ENCODE data around the gene SYT11.

Gene SYT11

DNA sequence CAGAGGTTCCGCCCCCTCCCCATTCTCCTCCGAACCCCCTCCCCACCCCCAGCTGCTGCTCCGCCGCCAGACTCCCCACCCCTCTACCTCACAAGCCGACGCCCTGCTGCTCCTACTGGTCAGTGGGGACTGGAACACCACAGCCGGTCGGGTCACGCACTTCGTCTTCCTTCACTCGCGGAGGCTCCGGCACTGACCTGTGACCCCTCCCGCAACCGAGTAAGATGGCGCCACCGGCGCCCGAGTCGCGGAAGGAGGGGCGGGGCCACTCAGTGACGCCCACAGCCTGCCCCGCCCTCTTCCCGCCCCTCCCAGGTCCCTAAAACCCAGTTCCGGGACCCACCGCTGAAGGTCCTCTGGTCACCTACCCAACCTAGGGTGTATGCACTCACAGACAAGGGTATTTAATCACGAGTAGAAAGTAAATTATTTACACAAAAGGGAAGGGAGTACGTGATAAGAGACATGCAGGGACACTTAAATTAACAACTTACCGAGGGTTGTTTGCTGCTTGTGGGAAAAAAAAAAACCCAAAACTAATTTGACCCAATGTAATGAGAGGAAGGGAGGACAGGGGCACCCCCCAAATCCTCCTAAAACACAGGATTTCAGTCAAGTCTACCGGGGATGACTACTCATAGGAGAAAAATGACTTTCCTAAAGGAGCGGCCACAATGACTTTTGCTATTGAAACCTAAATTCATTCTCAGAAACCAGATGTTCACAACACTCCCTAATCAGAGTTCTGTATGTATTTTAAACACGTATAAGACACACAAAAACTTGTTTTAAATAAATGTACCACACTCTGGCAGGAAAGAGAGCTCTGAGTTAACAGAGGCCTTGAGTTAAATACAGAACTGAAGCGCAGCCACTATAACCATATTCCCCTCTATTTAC lies 52.0 kb downstream of the SYT11 start, which contains the start of gene RIT1:
TSS of gene RIT1 (minus strand) at position 194 of the 900 bp plus-strand sequence. CDS start 588 bp downstream, outside the sequence.
- TF ChIP-seq, protein P1, sequence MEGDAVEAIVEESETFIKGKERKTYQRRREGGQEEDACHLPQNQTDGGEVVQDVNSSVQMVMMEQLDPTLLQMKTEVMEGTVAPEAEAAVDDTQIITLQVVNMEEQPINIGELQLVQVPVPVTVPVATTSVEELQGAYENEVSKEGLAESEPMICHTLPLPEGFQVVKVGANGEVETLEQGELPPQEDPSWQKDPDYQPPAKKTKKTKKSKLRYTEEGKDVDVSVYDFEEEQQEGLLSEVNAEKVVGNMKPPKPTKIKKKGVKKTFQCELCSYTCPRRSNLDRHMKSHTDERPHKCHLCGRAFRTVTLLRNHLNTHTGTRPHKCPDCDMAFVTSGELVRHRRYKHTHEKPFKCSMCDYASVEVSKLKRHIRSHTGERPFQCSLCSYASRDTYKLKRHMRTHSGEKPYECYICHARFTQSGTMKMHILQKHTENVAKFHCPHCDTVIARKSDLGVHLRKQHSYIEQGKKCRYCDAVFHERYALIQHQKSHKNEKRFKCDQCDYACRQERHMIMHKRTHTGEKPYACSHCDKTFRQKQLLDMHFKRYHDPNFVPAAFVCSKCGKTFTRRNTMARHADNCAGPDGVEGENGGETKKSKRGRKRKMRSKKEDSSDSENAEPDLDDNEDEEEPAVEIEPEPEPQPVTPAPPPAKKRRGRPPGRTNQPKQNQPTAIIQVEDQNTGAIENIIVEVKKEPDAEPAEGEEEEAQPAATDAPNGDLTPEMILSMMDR (IDR thresholded peaks at IDR 0.05; ENCODE audit: unreplicated experiment in 3 of 3) = peak in 1 of 3 experiments; percentile 4
- Mint-ChIP-seq H3K36me3 (ENCODE audit: low read depth) (peaks cover 62% of the 10 kb centered on the region), H3K9me3 (no peaks in the 10 kb centered on the region), H3K27ac (peak within 1 kb of the TSS; percentile 91 to 96 (median 95)), H3K4me1 (peaks cover 17% of the 10 kb centered on the region), H3K4me3 (peak within 1 kb of the TSS; percentile 95 to 99 (median 98)), H3K27me3 (ENCODE audit: low read depth) (no peaks in the 10 kb centered on the region)

DNA sequence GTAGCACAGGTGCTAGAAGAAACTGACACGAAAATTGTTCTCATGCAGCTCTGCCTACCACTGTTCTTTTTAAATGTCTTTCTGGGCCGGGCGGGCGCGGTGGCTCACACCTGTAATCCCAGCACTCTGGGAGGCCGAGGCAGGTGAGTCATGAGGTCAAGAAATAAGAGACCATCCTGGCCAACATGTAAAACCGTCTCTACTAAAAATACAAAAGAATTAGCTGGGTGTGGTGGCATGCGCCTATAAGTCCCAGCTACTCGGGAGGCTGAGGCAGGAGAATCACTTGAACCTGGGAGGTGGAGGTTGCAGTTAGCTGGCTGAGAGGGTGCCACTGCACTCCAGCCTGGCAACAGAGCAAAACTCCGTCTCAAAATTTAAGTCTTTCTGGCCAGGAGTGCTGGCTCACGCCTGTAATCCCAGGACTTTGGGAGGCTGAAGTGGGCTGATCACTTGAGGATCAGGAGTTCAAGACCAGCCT lies 52.7 kb downstream of the SYT11 start:
- Mint-ChIP-seq H3K27ac (peak overlapping the region; percentile 91 to 96 (median 95)), H3K4me1 (peaks cover 17% of the 10 kb centered on the region), H3K27me3 (ENCODE audit: low read depth) (no peaks in the 10 kb centered on the region), H3K9me3 (no peaks in the 10 kb centered on the region), H3K4me3 (peak overlapping the region; percentile 95 to 99 (median 98)), H3K36me3 (ENCODE audit: low read depth) (peaks cover 69% of the 10 kb centered on the region)
- TF ChIP-seq, protein P1 (IDR thresholded peaks at IDR 0.05; ENCODE audit: unreplicated experiment in 3 of 3) = no peak

DNA sequence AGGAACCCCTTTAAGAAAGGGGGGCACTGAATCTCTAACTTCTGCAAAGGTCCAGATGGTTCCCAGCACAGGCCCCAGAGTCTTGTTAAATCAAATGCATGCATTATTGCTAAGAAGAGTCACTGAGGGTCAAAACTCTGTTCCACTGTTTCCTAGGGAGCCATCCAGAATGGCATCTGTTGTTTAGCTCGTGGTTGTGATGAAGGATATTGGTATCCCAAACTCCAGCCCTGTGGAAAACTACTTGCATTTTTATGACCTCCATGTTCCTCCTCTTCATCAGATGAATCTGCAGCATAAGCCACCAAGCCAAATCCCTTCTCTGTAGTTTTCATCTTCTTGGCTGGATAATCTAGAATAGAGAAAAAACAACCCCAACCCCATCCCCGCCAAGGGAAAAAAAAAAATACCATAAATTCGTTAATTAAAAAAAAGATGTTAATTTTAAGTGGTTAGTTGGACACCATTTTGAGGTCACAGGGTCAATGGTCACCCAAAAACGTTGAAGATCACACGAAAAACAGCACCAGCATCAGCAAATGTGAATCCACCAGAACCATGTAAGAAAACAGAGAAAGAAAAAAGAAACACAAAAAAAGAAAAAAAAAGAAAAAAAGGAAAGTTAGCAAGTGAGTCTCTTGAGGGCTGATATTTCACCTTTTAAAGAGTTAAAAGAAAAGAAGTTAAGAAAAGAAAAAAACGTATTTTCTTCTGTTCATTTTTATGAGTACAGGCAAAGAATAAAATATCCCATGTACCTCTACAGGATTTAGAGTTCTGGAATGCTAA lies 54.8 kb downstream of the SYT11 start:
- Mint-ChIP-seq H3K27ac (no peak overlapping the region), H3K4me1 (peaks cover 17% of the 10 kb centered on the region), H3K9me3 (no peaks in the 10 kb centered on the region), H3K36me3 (ENCODE audit: low read depth) (peaks cover 72% of the 10 kb centered on the region), H3K27me3 (ENCODE audit: low read depth) (no peaks in the 10 kb centered on the region), H3K4me3 (no peak overlapping the region)
- TF ChIP-seq, protein P1 (IDR thresholded peaks at IDR 0.05; ENCODE audit: unreplicated experiment in 3 of 3) = no peak

DNA sequence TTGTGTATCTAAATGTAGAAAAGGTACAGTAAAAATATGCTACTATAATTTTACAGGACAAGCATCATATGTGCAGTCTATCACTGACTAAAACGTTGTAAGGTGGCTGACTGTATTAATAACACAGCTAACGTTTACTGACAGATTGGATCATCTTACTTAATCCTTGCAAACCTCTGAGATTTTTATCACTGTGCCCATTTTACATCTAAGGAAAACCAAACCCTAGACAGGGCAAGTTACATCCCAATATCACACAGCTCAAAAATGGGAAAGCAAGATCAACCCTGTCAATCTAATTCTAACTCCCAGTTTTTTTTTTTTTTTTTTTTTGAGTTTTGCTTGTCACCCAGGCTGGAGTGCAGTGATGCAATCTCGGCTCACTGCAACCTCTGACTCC lies 59.3 kb downstream of the SYT11 start:
- TF ChIP-seq, protein P1 (IDR thresholded peaks at IDR 0.05; ENCODE audit: unreplicated experiment in 3 of 3) = no peak
- Mint-ChIP-seq H3K36me3 (ENCODE audit: low read depth) (peaks cover 79% of the 10 kb centered on the region), H3K4me1 (no peaks in the 10 kb centered on the region), H3K9me3 (no peaks in the 10 kb centered on the region), H3K27ac (no peak overlapping the region), H3K27me3 (ENCODE audit: low read depth) (no peaks in the 10 kb centered on the region), H3K4me3 (no peak overlapping the region)

DNA sequence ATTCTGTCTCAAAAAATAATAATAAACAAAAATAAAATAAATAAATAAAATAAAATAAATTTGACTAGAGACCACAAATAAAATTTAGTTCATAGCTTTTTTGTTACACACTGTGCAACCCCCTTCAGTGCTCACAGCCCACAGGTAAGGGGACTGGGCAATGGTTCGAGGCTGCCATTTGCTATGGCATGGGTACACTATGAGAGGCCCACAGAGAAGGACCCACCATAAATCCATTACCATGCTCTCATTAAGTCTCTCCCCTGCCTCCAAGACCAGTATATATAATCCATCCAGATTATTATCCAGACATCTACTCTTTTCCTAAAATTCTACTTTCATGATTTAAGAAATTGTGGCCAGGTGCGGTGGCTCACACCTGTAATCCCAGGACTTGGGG lies 60.4 kb downstream of the SYT11 start:
- Mint-ChIP-seq H3K36me3 (ENCODE audit: low read depth) (peaks cover 80% of the 10 kb centered on the region), H3K27me3 (ENCODE audit: low read depth) (no peaks in the 10 kb centered on the region), H3K4me1 (no peaks in the 10 kb centered on the region), H3K9me3 (no peaks in the 10 kb centered on the region), H3K4me3 (no peak overlapping the region), H3K27ac (no peak overlapping the region)
- TF ChIP-seq, protein P1 (IDR thresholded peaks at IDR 0.05; ENCODE audit: unreplicated experiment in 3 of 3) = no peak

Measured in nephron (organoid).